Muscle of back (tissue), 13 donors: ENCODE measurements around the gene TNFAIP1. TPM values are rescaled to one million over a fixed set of nuclear protein-coding genes. Genes with fewer than 3 reads are reported as not detected.
A peak's percentile ranks its signal among the peaks of the same experiment; 100 is the strongest.
"Not testable (repeated sequence)": the region's sequence is repeated elsewhere in the genome, so short reads cannot be mapped to it uniquely, and the experiment has no call there.

Experiments used
- DNase-seq, 3 donors: peaks; one replicate each; pipeline versions ENCODE4 v3.0.0 to v3.0.0-alpha.2; 2013
- long read RNA-seq, 9 donors: transcript quantifications; one replicate each; lab custom pipeline, GENCODE V29; 2026
- polyA plus RNA-seq, 10 donors: library from polyadenylated mRNA; unstranded; fragments of 120-200 nt; gene quantifications; one replicate each; pipeline ENCODE4 v1.2.1, GENCODE V29; 2013; ENCODE audit not compliant: insufficient read length in 10 of 10

Gene TNFAIP1
- polyA plus RNA-seq, result 10 to 100 TPM; 29.7 to 37.1 (median 33.2) TPM
- long read RNA-seq, donor 1, partial matches to known transcripts, result 0 of 21 reads
- long read RNA-seq, donor 1, other reads (novel, unspliced or antisense), result 17 of 21 reads
- long read RNA-seq, donor 2, partial matches to known transcripts, result 0 of 19 reads
- long read RNA-seq, donor 2, other reads (novel, unspliced or antisense), result 16 of 19 reads
- long read RNA-seq, donor 3, result 0 reads
- long read RNA-seq, donor 4, transcript TNFAIP1-201 (7 exons, 3,627 nt), result major isoform, 6 of 15 reads
- long read RNA-seq, donor 4, partial matches to known transcripts, result 0 of 15 reads
- long read RNA-seq, donor 4, other reads (novel, unspliced or antisense), result 9 of 15 reads
- long read RNA-seq, donor 5, transcript TNFAIP1-201 (7 exons, 3,627 nt), result major isoform, 11 of 66 reads
- long read RNA-seq, donor 5, partial matches to known transcripts, result 20 of 66 reads
- long read RNA-seq, donor 5, other reads (novel, unspliced or antisense), result 35 of 66 reads
- long read RNA-seq, donor 6, transcript TNFAIP1-201 (7 exons, 3,627 nt), result major isoform, 7 of 87 reads
- long read RNA-seq, donor 6, partial matches to known transcripts, result 68 of 87 reads
- long read RNA-seq, donor 6, other reads (novel, unspliced or antisense), result 12 of 87 reads
- long read RNA-seq, donor 7, partial matches to known transcripts, result 0 of 24 reads
- long read RNA-seq, donor 7, other reads (novel, unspliced or antisense), result 20 of 24 reads
- long read RNA-seq, donor 8, partial matches to known transcripts, result 0 of 12 reads
- long read RNA-seq, donor 8, other reads (novel, unspliced or antisense), result 8 of 12 reads
- long read RNA-seq, donor 9, partial matches to known transcripts, result 0 of 1 reads
- long read RNA-seq, donor 9, other reads (novel, unspliced or antisense), result 0 of 1 reads

GRCh38 chr17:28335201-28335958 is at the start of gene TNFAIP1, which contains the start of gene IFT20:
Gene TNFAIP1, plus strand, starts transcription at chr17:28335761. Its CDS starts 3,761 bp downstream, at chr17:28339522.
Gene IFT20, minus strand, starts transcription at chr17:28335472. Its CDS starts 3,487 bp downstream, at chr17:28331985.
- peak; percentile 100 for DNase-seq

GRCh38 chr17:28285965-28286364 is 49.6 kb upstream of the TNFAIP1 start:
- DNase-seq, result no peak

GRCh38 chr17:28290703-28291102 is 44.9 kb upstream of the TNFAIP1 start:
- no peak for DNase-seq

- DNase-seq, result no peak
Measured at GRCh38 chr17:28291780-28292330, 43.7 kb upstream of the TNFAIP1 start.

- DNase-seq, result not testable (repeated sequence)
Measured at GRCh38 chr17:28292878-28293277, 42.7 kb upstream of the TNFAIP1 start.

- no peak for DNase-seq
Measured at GRCh38 chr17:28293994-28294393, 41.6 kb upstream of the TNFAIP1 start.

- no peak for DNase-seq
Measured at GRCh38 chr17:28295677-28296578, 39.6 kb upstream of the TNFAIP1 start.

- no peak for DNase-seq
Measured at GRCh38 chr17:28298449-28298848, 37.1 kb upstream of the TNFAIP1 start.

- no peak for DNase-seq
Measured at GRCh38 chr17:28306954-28307401, 28.6 kb upstream of the TNFAIP1 start.

GRCh38 chr17:28313841-28314240 is 21.7 kb upstream of the TNFAIP1 start:
- DNase-seq, result no peak

- DNase-seq, result no peak
Measured at GRCh38 chr17:28315846-28316705, 19.5 kb upstream of the TNFAIP1 start.

- DNase-seq, result no peak
Measured at GRCh38 chr17:28317099-28317965, 18.2 kb upstream of the TNFAIP1 start.

GRCh38 chr17:28317966-28318758 is 17.4 kb upstream of the TNFAIP1 start:
- peak in 1 of 3 donors; percentile 21 for DNase-seq

GRCh38 chr17:28318759-28319597 is 16.6 kb upstream of the TNFAIP1 start, which contains the start of gene TMEM97:
Gene TMEM97, plus strand, starts transcription at chr17:28319200. Its CDS starts 40 bp downstream, at chr17:28319240.
- DNase-seq, result peak; percentile 95 to 99 (median 97)

- no peak for DNase-seq
Measured at GRCh38 chr17:28319598-28319935, 16.0 kb upstream of the TNFAIP1 start.
